ENCODE data around the gene ZBED5. TPM values are rescaled to one million over a fixed set of nuclear protein-coding genes. Genes with fewer than 3 reads are reported as not detected.

The ZBED5 gene
- total and polyA plus RNA-seq, 7 donors = 20.0 to 47.8 (median 26.4) TPM

GRCh38 chr11:10899121-10899830 is 41.4 kb upstream of the ZBED5 start:
- WGBS, 3 donors = 16 to 30% (median 25%) methylated on average over 7 of the region's 7 CpGs
- Histone ChIP-seq H3K27me3 (ENCODE audit: insufficient read depth in 3 of 3, low read length in 2 of 3) (no peaks in the 10 kb centered on the region), H3K9me3 (no peaks in the 10 kb centered on the region), H3K27ac (peak overlapping the region; percentile 91), H3K36me3 (ENCODE audit: insufficient read depth in 1 of 2, low read depth in 1 of 2) (peaks cover 0 to 4% of the 10 kb centered on the region in 2 donors), H3K4me1 (peaks cover 38% of the 10 kb centered on the region), H3K4me3 (peak overlapping the region; percentile 67)
- ATAC-seq = peak; percentile 71 to 76 (median 75)
- TF ChIP-seq, protein P1, sequence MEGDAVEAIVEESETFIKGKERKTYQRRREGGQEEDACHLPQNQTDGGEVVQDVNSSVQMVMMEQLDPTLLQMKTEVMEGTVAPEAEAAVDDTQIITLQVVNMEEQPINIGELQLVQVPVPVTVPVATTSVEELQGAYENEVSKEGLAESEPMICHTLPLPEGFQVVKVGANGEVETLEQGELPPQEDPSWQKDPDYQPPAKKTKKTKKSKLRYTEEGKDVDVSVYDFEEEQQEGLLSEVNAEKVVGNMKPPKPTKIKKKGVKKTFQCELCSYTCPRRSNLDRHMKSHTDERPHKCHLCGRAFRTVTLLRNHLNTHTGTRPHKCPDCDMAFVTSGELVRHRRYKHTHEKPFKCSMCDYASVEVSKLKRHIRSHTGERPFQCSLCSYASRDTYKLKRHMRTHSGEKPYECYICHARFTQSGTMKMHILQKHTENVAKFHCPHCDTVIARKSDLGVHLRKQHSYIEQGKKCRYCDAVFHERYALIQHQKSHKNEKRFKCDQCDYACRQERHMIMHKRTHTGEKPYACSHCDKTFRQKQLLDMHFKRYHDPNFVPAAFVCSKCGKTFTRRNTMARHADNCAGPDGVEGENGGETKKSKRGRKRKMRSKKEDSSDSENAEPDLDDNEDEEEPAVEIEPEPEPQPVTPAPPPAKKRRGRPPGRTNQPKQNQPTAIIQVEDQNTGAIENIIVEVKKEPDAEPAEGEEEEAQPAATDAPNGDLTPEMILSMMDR (IDR thresholded peaks at IDR 0.05) = no peak
- intact Hi-C loops (cut with DNase I) = loop anchor here (2.0 to 5.0 kb wide), 3 partner anchors 40 to 92 kb away; partner anchors contain the start of genes EIF4G2 (in 2 of the 2) and ZBED5 (in 2 of the 2)
- peak; percentile 68 to 86 for DNase-seq

- H3K4me1 ChIP-seq = peaks cover 43% of the 10 kb centered on the region
- intact Hi-C loops (cut with DNase I) = loop anchor here (2.0 to 5.0 kb wide), 3 partner anchors 40 to 91 kb away; partner anchors contain the start of genes EIF4G2 (in 2 of the 2) and ZBED5 (in 2 of the 2)
- peak overlapping the region; percentile 91 for H3K27ac ChIP-seq
- ATAC-seq (peak in 2 of 4 donors; percentile 11 to 19), DNase-seq (no peak)
- no peaks in the 10 kb centered on the region for H3K9me3 ChIP-seq
- WGBS, 3 donors = 27 to 34% (median 30%) methylated on average over 4 of the region's 4 CpGs
- no peaks in the 10 kb centered on the region for H3K27me3 ChIP-seq (ENCODE audit: insufficient read depth in 3 of 3, low read length in 2 of 3)
- peaks cover 0 to 4% of the 10 kb centered on the region in 2 donors for H3K36me3 ChIP-seq (ENCODE audit: insufficient read depth in 1 of 2, low read depth in 1 of 2)
- TF ChIP-seq, protein P1 (IDR thresholded peaks at IDR 0.05) = no peak
- peak overlapping the region; percentile 67 for H3K4me3 ChIP-seq
Measured at GRCh38 chr11:10898763-10899025, 40.8 kb upstream of the ZBED5 start.

DNA sequence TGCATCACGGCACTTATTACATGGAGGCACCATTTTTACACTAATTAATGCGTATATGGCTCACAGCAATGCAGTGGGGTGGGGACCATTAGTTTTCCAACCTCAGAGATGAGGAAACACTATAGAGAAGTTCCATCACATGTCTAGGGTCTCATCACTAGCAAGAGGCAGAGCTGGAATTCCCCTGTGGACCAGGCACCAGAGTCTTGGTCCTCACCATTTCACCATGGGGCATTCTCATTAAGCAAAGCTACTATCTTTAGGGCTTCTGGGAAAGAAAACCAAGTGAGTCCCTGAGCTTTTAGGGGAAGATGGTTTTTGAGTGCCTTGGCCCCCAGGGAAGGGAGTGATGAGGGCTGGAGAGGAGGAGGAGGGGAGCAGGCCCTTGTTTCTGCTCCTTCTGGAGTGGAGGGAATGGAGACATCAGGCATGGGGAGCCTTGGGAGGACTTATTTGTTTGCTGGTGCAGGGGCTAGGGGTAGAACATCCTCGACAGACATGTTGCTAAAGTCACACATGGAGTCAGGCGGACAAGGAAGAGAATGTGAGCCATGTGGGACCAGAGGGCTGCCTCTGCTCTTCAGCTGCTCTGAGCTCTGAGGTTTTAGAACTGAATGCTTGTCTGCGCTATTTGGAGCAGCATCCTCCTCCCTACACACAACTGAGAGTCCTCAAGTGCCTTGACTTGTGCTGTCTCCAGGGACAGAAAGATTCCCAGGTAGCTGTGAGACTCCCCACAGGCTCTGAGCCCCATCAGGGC is 40.3 kb upstream of the ZBED5 start:
- ATAC-seq (no peak), DNase-seq (no peak)
- WGBS, 3 donors = 47 to 62% (median 53%) methylated on average over 5 of the region's 5 CpGs
- TF ChIP-seq, protein P1 (IDR thresholded peaks at IDR 0.05) = no peak
- Histone ChIP-seq H3K27ac (peak overlapping the region; percentile 91), H3K4me3 (peak overlapping the region; percentile 67), H3K9me3 (no peaks in the 10 kb centered on the region), H3K36me3 (ENCODE audit: insufficient read depth in 1 of 2, low read depth in 1 of 2) (peaks cover 0 to 4% of the 10 kb centered on the region in 2 donors), H3K27me3 (ENCODE audit: insufficient read depth in 3 of 3, low read length in 2 of 3) (no peaks in the 10 kb centered on the region), H3K4me1 (peaks cover 49% of the 10 kb centered on the region)
- intact Hi-C loops (cut with DNase I) = loop anchor here (2.0 to 5.0 kb wide), 3 partner anchors 39 to 91 kb away; partner anchors contain the start of genes EIF4G2 (in 2 of the 2) and ZBED5 (in 2 of the 2)

DNA sequence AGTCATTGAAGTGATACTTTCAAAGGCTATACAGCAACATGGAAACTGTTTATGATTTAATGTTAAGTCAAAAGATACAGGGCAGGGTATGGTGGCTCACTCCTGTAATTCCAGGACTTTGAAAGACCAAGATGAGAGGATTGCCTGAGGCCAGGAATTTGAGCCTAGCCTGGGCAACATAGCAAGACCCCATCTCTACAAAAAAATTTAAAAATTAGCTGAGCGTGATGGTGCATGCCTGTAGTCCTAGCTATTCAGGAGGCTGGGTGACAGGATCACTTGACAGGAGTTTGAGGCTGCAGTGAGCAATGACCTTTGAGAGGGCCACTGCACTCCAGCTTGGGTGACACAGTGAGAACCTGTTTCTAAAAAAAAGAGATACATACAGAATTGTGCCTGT is 39.3 kb upstream of the ZBED5 start:
- WGBS, 3 donors = 26 to 54% (median 31%) methylated on average over 1 of the region's 1 CpG
- peak overlapping the region; percentile 91 for H3K27ac ChIP-seq

More for the DNA sequence above, 39.3 kb upstream of the ZBED5 start:
- DNase-seq (no peak), ATAC-seq (peak in 1 of 4 donors; percentile 9)
- intact Hi-C loops (cut with DNase I) = loop anchor here in 1 of 2 donors (5.0 kb wide), 1 partner anchor 90 kb away; the partner anchor contains the start of gene EIF4G2
- TF ChIP-seq, protein P1 (IDR thresholded peaks at IDR 0.05) = no peak
- Histone ChIP-seq H3K4me3 (peak overlapping the region; percentile 67), H3K4me1 (peaks cover 53% of the 10 kb centered on the region), H3K9me3 (no peaks in the 10 kb centered on the region), H3K27me3 (ENCODE audit: insufficient read depth in 3 of 3, low read length in 2 of 3) (no peaks in the 10 kb centered on the region), H3K36me3 (ENCODE audit: insufficient read depth in 1 of 2, low read depth in 1 of 2) (peaks cover 0 to 4% of the 10 kb centered on the region in 2 donors)

All from psoas muscle (tissue), 8 donors.